H1 (cell line): Measurements from ENCODE around the gene NLRP8. TPM values are rescaled to one million over a fixed set of nuclear protein-coding genes. Genes with fewer than 3 reads are reported as not detected.

Source experiments
- CTCF ChIA-PET: fragments of 300-600 bp; sonication (Branson Sonifier 250); formaldehyde crosslinking; loops from one replicate; lab custom pipeline; 2021; ENCODE audit not compliant: partially characterized antibody; lab: Charles Lee
- POLR2A ChIA-PET: fragments of 300-600 bp; sonication (Branson Sonifier 250); formaldehyde crosslinking; loops from one replicate; lab custom pipeline; 2021; ENCODE audit warnings: inconsistent platforms; ENCODE audit not compliant: partially characterized antibody; lab: Charles Lee
- DNase-seq, 2 experiments: peaks; one replicate each; pipeline versions ENCODE4 v3.0.0 to v3.0.0-alpha.2; 2010 to 2022; ENCODE audit warnings: low spot score in 2 of 2, low read depth in 1 of 2, mixed read lengths in 1 of 2
- FAIRE-seq: peaks from 2 replicates; lab custom pipeline; 2011; peaks lifted over from hg19 to GRCh38; lab: Jason Lieb, UNC
- H2AFZ ChIP-seq: 2 replicates; pipeline ENCODE4 v1.8.1; 2012; ENCODE audit warnings: low read length, inconsistent platforms
- H2AK5ac ChIP-seq: 2 replicates; pipeline ENCODE4 v1.6.1; 2013; ENCODE audit warnings: low read depth, low read length
- H2BK120ac ChIP-seq: replicated peaks from 2 replicates; pipeline ENCODE3; 2013; ENCODE audit warnings: low read depth, low read length, inconsistent platforms
- H2BK12ac ChIP-seq: 2 replicates; pipeline ENCODE4 v1.6.1; 2013; ENCODE audit warnings: low read depth, low read length
- H2BK15ac ChIP-seq: 2 replicates; pipeline ENCODE4 v1.6.1; 2013; ENCODE audit warnings: low read length
- H2BK20ac ChIP-seq: 2 replicates; pipeline ENCODE4 v1.6.1; 2013; ENCODE audit warnings: low read length
- H2BK5ac ChIP-seq: 2 replicates; pipeline ENCODE4 v1.6.1; 2013; ENCODE audit warnings: low read depth, low read length
- H3K14ac ChIP-seq: 2 replicates; pipeline ENCODE4 v1.6.1; 2013; ENCODE audit warnings: inconsistent platforms; ENCODE audit not compliant: insufficient read length
- H3K18ac ChIP-seq: 2 replicates; pipeline ENCODE4 v1.6.1; 2013; ENCODE audit warnings: low read length; ENCODE audit errors: extremely low read depth
- H3K23ac ChIP-seq: 2 replicates; pipeline ENCODE4 v1.6.1; 2013; ENCODE audit warnings: inconsistent platforms; ENCODE audit not compliant: insufficient read length
- H3K23me2 ChIP-seq: 2 replicates; pipeline ENCODE4 v1.6.1; 2013; ENCODE audit warnings: low read depth, low read length
- H3K27ac ChIP-seq: 2 replicates; pipeline ENCODE4 v1.6.1; 2011; ENCODE audit warnings: low read depth, low read length, inconsistent platforms
- H3K27me3 ChIP-seq, 4 experiments: replicated peaks in 1 of 4; 1 replicate in 1 of 4; 2 replicates in 3 of 4; pipeline versions ENCODE4 v1.6.1 to v1.8.1; 2011 to 2013; ENCODE audit warnings: low read length in 3 of 4, mild to moderate bottlenecking in 3 of 4, inconsistent platforms in 2 of 4, mixed read lengths in 2 of 4, moderate library complexity in 1 of 4; ENCODE audit not compliant: control insufficient read depth in 3 of 4, insufficient read depth in 3 of 4; ENCODE audit errors: extremely low read depth in 1 of 4
- H3K36me3 ChIP-seq, 4 experiments: 2 replicates each; pipeline versions ENCODE4 v1.6.1 to v1.8.1; 2011 to 2013; ENCODE audit warnings: mild to moderate bottlenecking in 4 of 4, low read length in 3 of 4, moderate library complexity in 2 of 4, control low read depth in 1 of 4, inconsistent platforms in 1 of 4; ENCODE audit not compliant: insufficient read depth in 4 of 4, control insufficient read depth in 2 of 4
- H3K4ac ChIP-seq: replicated peaks from 2 replicates; pipeline ENCODE3; 2013; ENCODE audit warnings: low read length, low read depth, mixed read lengths, inconsistent platforms; ENCODE audit not compliant: insufficient read length
- H3K4me1 ChIP-seq, 4 experiments: replicated peaks in 1 of 4; 1 replicate in 1 of 4; 2 replicates in 3 of 4; pipeline versions ENCODE4 v1.6.1 to v1.8.1; 2011 to 2013; ENCODE audit warnings: low read length in 3 of 4, inconsistent platforms in 2 of 4, mixed read lengths in 1 of 4; ENCODE audit not compliant: insufficient read depth in 4 of 4, control insufficient read depth in 3 of 4
- H3K4me2 ChIP-seq, 2 experiments: 2 replicates each; pipeline versions ENCODE4 v1.6.1 to v1.8.1; 2011 to 2013; ENCODE audit warnings: low read depth in 2 of 2, low read length in 2 of 2, control low read depth in 1 of 2, inconsistent platforms in 1 of 2, mild to moderate bottlenecking in 1 of 2; ENCODE audit not compliant: insufficient read depth in 1 of 2
- H3K4me3 ChIP-seq, 4 experiments: fragments of 200-600, 300-600 bp in 1 of 4; sonication (generic), shearing (Covaris generic), sonication (Bioruptor Twin) in 1 of 4; 2 replicates each; pipeline versions ENCODE4 v1.5.1 to v1.8.1; 2011 to 2016; ENCODE audit warnings: low read length in 4 of 4, low read depth in 3 of 4, control low read depth in 2 of 4, inconsistent platforms in 2 of 4, mild to moderate bottlenecking in 2 of 4, mixed read lengths in 1 of 4, moderate library complexity in 1 of 4; ENCODE audit not compliant: insufficient read depth in 2 of 4; ENCODE audit errors: extremely low read depth in 1 of 4
- H3K56ac ChIP-seq: replicated peaks from 2 replicates; pipeline ENCODE3; 2013; ENCODE audit warnings: low read depth, mild to moderate bottlenecking, mixed read lengths, low read length, inconsistent platforms; ENCODE audit not compliant: insufficient read length
- H3K79me1 ChIP-seq: 2 replicates; pipeline ENCODE4 v1.6.1; 2013; ENCODE audit warnings: low read depth, low read length, control low read depth
- H3K79me2 ChIP-seq, 2 experiments: 2 replicates each; pipeline versions ENCODE4 v1.6.1 to v1.8.1; 2012 to 2013; ENCODE audit warnings: low read length in 2 of 2, mild to moderate bottlenecking in 2 of 2, inconsistent platforms in 1 of 2; ENCODE audit not compliant: insufficient read depth in 2 of 2, control insufficient read depth in 1 of 2
- H3K9ac ChIP-seq, 4 experiments: replicated peaks in 1 of 4; 1 replicate in 1 of 4; 2 replicates in 3 of 4; pipeline versions ENCODE4 v1.6.1 to v1.8.1; 2011 to 2013; ENCODE audit warnings: low read depth in 3 of 4, low read length in 3 of 4, control low read depth in 2 of 4, mild to moderate bottlenecking in 2 of 4, moderate library complexity in 2 of 4, inconsistent platforms in 1 of 4; ENCODE audit errors: extremely low read depth in 1 of 4
- H3K9me3 ChIP-seq, 2 experiments: 2 replicates each; pipeline versions ENCODE4 v1.6.1 to v1.8.1; 2012 to 2013; ENCODE audit warnings: mild to moderate bottlenecking in 2 of 2, moderate library complexity in 2 of 2, control low read depth in 1 of 2, inconsistent platforms in 1 of 2, low read depth in 1 of 2, low read length in 1 of 2, mixed read lengths in 1 of 2; ENCODE audit not compliant: insufficient read depth in 2 of 2
- H4K20me1 ChIP-seq, 2 experiments: replicated peaks in 1 of 2; 2 replicates each; pipeline versions ENCODE3 to v1.8.1; 2011 to 2013; ENCODE audit warnings: inconsistent platforms in 2 of 2, low read length in 2 of 2, mild to moderate bottlenecking in 1 of 2; ENCODE audit not compliant: insufficient read depth in 2 of 2, control insufficient read depth in 1 of 2
- H4K5ac ChIP-seq: 2 replicates; pipeline ENCODE4 v1.6.1; 2013; ENCODE audit warnings: low read length, low read depth, mixed read lengths, inconsistent platforms; ENCODE audit not compliant: insufficient read length
- H4K8ac ChIP-seq: 2 replicates; pipeline ENCODE4 v1.8.0; 2013; ENCODE audit warnings: mild to moderate bottlenecking, moderate library complexity, low read length, inconsistent platforms; ENCODE audit not compliant: insufficient read depth; ENCODE audit errors: extremely low read depth
- H4K91ac ChIP-seq: replicated peaks from 2 replicates; pipeline ENCODE3; 2013; ENCODE audit warnings: low read length, mixed read lengths, inconsistent platforms; ENCODE audit not compliant: insufficient read length
- BACH1 ChIP-seq: IDR thresholded peaks from 2 replicates; pipeline ENCODE4 v1.6.1; 2012; ENCODE audit warnings: low read length, improper control_type of control experiment
- BCL11A ChIP-seq, 2 experiments: IDR thresholded peaks; one replicate each; pipeline ENCODE4 v1.6.1; 2011; ENCODE audit warnings: low read depth in 2 of 2, low read length in 2 of 2, mild to moderate bottlenecking in 2 of 2
- CBX5 ChIP-seq: fragments of 300-800, 300-1000 bp; sonication (generic); IDR thresholded peaks from 2 replicates; pipeline ENCODE4 v1.7.1; 2016; ENCODE audit warnings: antibody characterized with exemption, low read length, low read depth
- E2F6 ChIP-seq: IDR thresholded peaks from 2 replicates; pipeline ENCODE4 v1.6.1; 2012; ENCODE audit warnings: inconsistent platforms
- FOSL1 ChIP-seq: IDR thresholded peaks from 2 replicates; pipeline ENCODE4 v1.6.1; 2011; ENCODE audit warnings: mild to moderate bottlenecking, low read depth, low read length, moderate library complexity; ENCODE audit not compliant: insufficient read depth
- JUND ChIP-seq: IDR thresholded peaks from 2 replicates; pipeline ENCODE4 v1.6.1; 2011; ENCODE audit warnings: mild to moderate bottlenecking, improper control_type of control experiment, low read length
- MAX ChIP-seq: IDR thresholded peaks from 2 replicates; pipeline ENCODE4 v1.6.1; 2012; ENCODE audit warnings: inconsistent platforms
- SP2 ChIP-seq: IDR thresholded peaks from 2 replicates; pipeline ENCODE4 v1.6.1; 2012; ENCODE audit warnings: mild to moderate bottlenecking, low read length, inconsistent platforms
- YY1 ChIP-seq: IDR thresholded peaks from 2 replicates; pipeline ENCODE4 v1.6.1; 2011; ENCODE audit warnings: low read depth, mild to moderate bottlenecking, low read length
- ZNF274 ChIP-seq: IDR thresholded peaks from 2 replicates; pipeline ENCODE4 v1.7.0; 2012; ENCODE audit warnings: low read length, borderline replicate concordance; ENCODE audit errors: extremely low read depth
- WGBS, 2 experiments: shearing (Covaris generic) in 1 of 2; methylation state at CpG; one replicate each; pipeline versions ENCODE4 v1.1.6 to v1.1.7; 2013 to 2015; ENCODE audit warnings: low lambda C conversion rate in 2 of 2, mixed read lengths in 2 of 2, inconsistent platforms in 1 of 2, low coverage in 1 of 2, missing lambda C conversion rate in 1 of 2; ENCODE audit not compliant: insufficient replicate concordance in 2 of 2, insufficient coverage in 1 of 2, insufficient read length in 1 of 2; ENCODE audit errors: extremely low coverage in 1 of 2, missing lambda C conversion rate in 1 of 2; 5-methylcytosine and 5-hydroxymethylcytosine counted together
- polyA plus RNA-seq, 7 experiments: library from polyadenylated mRNA; depleted of rRNA in 3 of 7; stranded (reverse) in 5 of 7; unstranded in 2 of 7; fragments of >200 nt in 5 of 7; fragments of 200-250 nt in 2 of 7; gene quantifications; 1 replicate in 5 of 7; 2 replicates in 1 of 7; 4 replicates in 1 of 7; pipeline versions ENCODE4 v1.2.1 to v1.2.3, GENCODE V29; 2011 to 2013; ENCODE audit warnings: missing spikeins in 2 of 7, mixed read lengths in 2 of 7
- total RNA-seq: library from RNA; stranded (reverse); fragmentation: NEBNext Ultra II Directional; extraction: Animal tissue kit (Norgen Biotek cat#: 25700); gene quantifications from 2 replicates; pipeline ENCODE4 v1.2.1, GENCODE V29; 2021

NLRP8 gene
- total and polyA plus RNA-seq, 2 of the 8 experiments (the other 6 are each of a cell fraction or from before 2014, with no cell fraction given): not detected

- no peak overlapping the region for H2BK20ac ChIP-seq
- no peak overlapping the region for H3K4me3 ChIP-seq
- no peaks in the 10 kb centered on the region for H3K23me2 ChIP-seq
- H2AFZ ChIP-seq: no peak overlapping the region
- no peak overlapping the region for H3K4ac ChIP-seq
- no peaks in the 10 kb centered on the region for H3K4me1 ChIP-seq
- H2BK5ac ChIP-seq: no peak overlapping the region
- FAIRE-seq: no peak
- H3K18ac ChIP-seq: no peak overlapping the region
- H3K27ac ChIP-seq: no peak overlapping the region
- DNase-seq: no peak
- no peak overlapping the region for H4K5ac ChIP-seq
- 77% methylated on average over 13 of the region's 13 CpGs; no CpG with 5 or more reads in 1 of the 2 experiments for WGBS, 2 experiments
- no peaks in the 10 kb centered on the region for H4K20me1 ChIP-seq
- H3K79me2 ChIP-seq: no peaks in the 10 kb centered on the region
- H3K9ac ChIP-seq: no peak overlapping the region
- H4K91ac ChIP-seq: no peak overlapping the region
- H3K36me3 ChIP-seq: no peaks in the 10 kb centered on the region
- H2AK5ac ChIP-seq: no peak overlapping the region
- H2BK15ac ChIP-seq: no peak overlapping the region
- ChIA-PET CTCF (no interaction called here), POLR2A (no interaction called here)
- H3K9me3 ChIP-seq: peaks cover 69 to 75% of the 10 kb centered on the region in 2 experiments
- H3K4me2 ChIP-seq: no peak overlapping the region
- TF ChIP-seq MAX: no peak
- TF ChIP-seq ZNF274: no peak
- no peak for TF ChIP-seq SP2
- no peak for TF ChIP-seq E2F6
- no peak for TF ChIP-seq CBX5
- no peak for TF ChIP-seq FOSL1
- TF ChIP-seq YY1: no peak
- TF ChIP-seq BACH1: no peak
- no peak for TF ChIP-seq BCL11A (IDR thresholded peaks at IDR 0.05; ENCODE audit: low read depth in 2 of 2, low read length in 2 of 2)
- TF ChIP-seq JUND: no peak
- no peak overlapping the region for H3K14ac ChIP-seq
- H2BK12ac ChIP-seq: no peak overlapping the region
- H2BK120ac ChIP-seq: no peak overlapping the region
- H3K27me3 ChIP-seq: no peaks in the 10 kb centered on the region
- no peaks in the 10 kb centered on the region for H3K79me1 ChIP-seq
- no peak overlapping the region for H3K23ac ChIP-seq
- no peak overlapping the region for H3K56ac ChIP-seq
- H4K8ac ChIP-seq: no peak overlapping the region
Measured at GRCh38 chr19:55901369-55902079, 46.1 kb upstream of the NLRP8 start.
